Rectal smooth muscle tissue (tissue), 1 donor: Measurements from ENCODE around the gene TTF2.
"Not testable (repeated sequence)": the region's sequence is repeated elsewhere in the genome, so short reads cannot be mapped to it uniquely, and the experiment has no call there.

Experiments
- H3K27ac ChIP-seq: one replicate; pipeline ENCODE4 v1.7.0; 2013; ENCODE audit warnings: low read depth, low read length, inconsistent platforms
- H3K27me3 ChIP-seq: one replicate; pipeline ENCODE4 v1.7.0; 2013; ENCODE audit warnings: low read length; ENCODE audit not compliant: control insufficient read depth, insufficient read depth
- H3K36me3 ChIP-seq: one replicate; pipeline ENCODE4 v1.7.0; 2013; ENCODE audit warnings: low read length; ENCODE audit not compliant: control insufficient read depth, insufficient read depth
- H3K4me1 ChIP-seq: one replicate; pipeline ENCODE4 v1.7.0; 2013; ENCODE audit warnings: low read length; ENCODE audit not compliant: control insufficient read depth, insufficient read depth
- H3K4me3 ChIP-seq: one replicate; pipeline ENCODE4 v1.7.0; 2013; ENCODE audit warnings: low read length
- H3K9ac ChIP-seq: one replicate; pipeline ENCODE4 v1.7.0; 2013; ENCODE audit warnings: low read length

Gene TTF2

GRCh38 chr1:117101334-117101733 is 41.2 kb downstream of the TTF2 start:
- no peak overlapping the region for H3K9ac ChIP-seq
- H3K27ac ChIP-seq: no peak overlapping the region
- no peaks in the 10 kb centered on the region for H3K4me1 ChIP-seq
- H3K36me3 ChIP-seq: no peaks in the 10 kb centered on the region
- no peaks in the 10 kb centered on the region for H3K27me3 ChIP-seq
- H3K4me3 ChIP-seq: no peak overlapping the region

GRCh38 chr1:117101858-117102257 is 41.7 kb downstream of the TTF2 start:
- not testable (repeated sequence) for H3K4me3 ChIP-seq, H3K36me3 ChIP-seq, H3K9ac ChIP-seq, H3K27me3 ChIP-seq, H3K4me1 ChIP-seq, H3K27ac ChIP-seq

- H3K36me3 ChIP-seq: no peaks in the 10 kb centered on the region
- H3K9ac ChIP-seq: no peak overlapping the region
Measured at GRCh38 chr1:117104986-117105385, 44.9 kb downstream of the TTF2 start.

GRCh38 chr1:117105722-117106121 is 45.6 kb downstream of the TTF2 start:
- Histone ChIP-seq H3K27me3 (no peaks in the 10 kb centered on the region), H3K27ac (no peak overlapping the region), H3K4me3 (no peak overlapping the region), H3K9ac (no peak overlapping the region), H3K36me3 (no peaks in the 10 kb centered on the region), H3K4me1 (no peaks in the 10 kb centered on the region)

More at GRCh38 chr1:117104986-117105385, 44.9 kb downstream of the TTF2 start:
- Histone ChIP-seq H3K4me1 (no peaks in the 10 kb centered on the region), H3K4me3 (no peak overlapping the region), H3K27me3 (no peaks in the 10 kb centered on the region), H3K27ac (no peak overlapping the region)

GRCh38 chr1:117106478-117106877 is 46.4 kb downstream of the TTF2 start:
- Histone ChIP-seq H3K9ac (no peak overlapping the region), H3K36me3 (no peaks in the 10 kb centered on the region), H3K4me1 (no peaks in the 10 kb centered on the region), H3K27ac (no peak overlapping the region), H3K27me3 (no peaks in the 10 kb centered on the region), H3K4me3 (no peak overlapping the region)

GRCh38 chr1:117107364-117107763 is 47.2 kb downstream of the TTF2 start:
- Histone ChIP-seq H3K4me3 (no peak overlapping the region), H3K9ac (no peak overlapping the region), H3K4me1 (no peaks in the 10 kb centered on the region), H3K27ac (no peak overlapping the region), H3K36me3 (no peaks in the 10 kb centered on the region), H3K27me3 (no peaks in the 10 kb centered on the region)

GRCh38 chr1:117110774-117111173 is 50.6 kb downstream of the TTF2 start:
- no peaks in the 10 kb centered on the region for H3K27me3 ChIP-seq
- no peak overlapping the region for H3K27ac ChIP-seq
- H3K4me3 ChIP-seq: no peak overlapping the region
- H3K36me3 ChIP-seq: peaks cover 6% of the 10 kb centered on the region
- H3K4me1 ChIP-seq: no peaks in the 10 kb centered on the region
- no peak overlapping the region for H3K9ac ChIP-seq

GRCh38 chr1:117112047-117112717 is 52.1 kb downstream of the TTF2 start:
- Histone ChIP-seq H3K36me3 (peaks cover 6% of the 10 kb centered on the region), H3K27ac (no peak overlapping the region), H3K4me3 (no peak overlapping the region), H3K4me1 (no peaks in the 10 kb centered on the region), H3K27me3 (no peaks in the 10 kb centered on the region), H3K9ac (no peak overlapping the region)

GRCh38 chr1:117113199-117113598 is 53.1 kb downstream of the TTF2 start:
- H3K27me3 ChIP-seq: no peaks in the 10 kb centered on the region
- H3K27ac ChIP-seq: no peak overlapping the region
- H3K36me3 ChIP-seq: peaks cover 6% of the 10 kb centered on the region
- no peak overlapping the region for H3K9ac ChIP-seq
- no peak overlapping the region for H3K4me3 ChIP-seq
- no peaks in the 10 kb centered on the region for H3K4me1 ChIP-seq

- Histone ChIP-seq H3K36me3 (peaks cover 6% of the 10 kb centered on the region), H3K4me1 (no peaks in the 10 kb centered on the region), H3K4me3 (no peak overlapping the region), H3K27me3 (no peaks in the 10 kb centered on the region), H3K27ac (no peak overlapping the region), H3K9ac (no peak overlapping the region)
Measured at GRCh38 chr1:117114877-117115276, 54.8 kb downstream of the TTF2 start.

GRCh38 chr1:117116090-117116783 is 56.1 kb downstream of the TTF2 start:
- H3K36me3 ChIP-seq: peaks cover 6% of the 10 kb centered on the region
- H3K9ac ChIP-seq: no peak overlapping the region
- H3K4me1 ChIP-seq: peaks cover 7% of the 10 kb centered on the region
- H3K27ac ChIP-seq: no peak overlapping the region
- no peaks in the 10 kb centered on the region for H3K27me3 ChIP-seq
- no peak overlapping the region for H3K4me3 ChIP-seq

- H3K27me3 ChIP-seq: no peaks in the 10 kb centered on the region
- no peak overlapping the region for H3K27ac ChIP-seq
- peaks cover 7% of the 10 kb centered on the region for H3K4me1 ChIP-seq
- H3K9ac ChIP-seq: no peak overlapping the region
- H3K36me3 ChIP-seq: peaks cover 6% of the 10 kb centered on the region
- H3K4me3 ChIP-seq: no peak overlapping the region
Measured at GRCh38 chr1:117116784-117117130, 56.6 kb downstream of the TTF2 start.

- Histone ChIP-seq H3K4me3 (no peak overlapping the region), H3K4me1 (peaks cover 10% of the 10 kb centered on the region), H3K27me3 (no peaks in the 10 kb centered on the region), H3K36me3 (peaks cover 6% of the 10 kb centered on the region), H3K9ac (no peak overlapping the region), H3K27ac (no peak overlapping the region)
Measured at GRCh38 chr1:117117697-117118096, 57.6 kb downstream of the TTF2 start.
